Sigmoid colon (tissue), 4 donors: ENCODE results near the gene METTL24.

ENCODE experiments used
- CTCF ChIP-seq, 4 experiments: fragments of 450-650 bp in 3 of 4; fragments of 200-600 bp in 1 of 4; IDR thresholded peaks; one replicate each; pipeline ENCODE4 v1.5.1; 2016 to 2019; ENCODE audit warnings: antibody characterized with exemption in 4 of 4, mild to moderate bottlenecking in 3 of 4, moderate library complexity in 2 of 4
- EP300 ChIP-seq, 4 donors: sonication (generic); formaldehyde crosslinking; IDR thresholded peaks; one replicate each; pipeline ENCODE4 v1.6.1; 2017; ENCODE audit warnings: antibody characterized with exemption in 4 of 4
- POLR2A ChIP-seq, 2 donors: fragments of 450-650 bp; IDR thresholded peaks; one replicate each; pipeline ENCODE4 v1.6.1; 2016; ENCODE audit warnings: antibody characterized with exemption in 2 of 2, mild to moderate bottlenecking in 2 of 2, moderate library complexity in 2 of 2
- POLR2AphosphoS5 ChIP-seq, 4 donors: sonication (generic); formaldehyde crosslinking; IDR thresholded peaks; one replicate each; pipeline ENCODE4 v1.6.1; 2017; ENCODE audit warnings: antibody characterized with exemption in 4 of 4

GRCh38 chr6:110284855-110285254 lies 73.3 kb downstream of the METTL24 start:
- TF ChIP-seq CTCF (IDR thresholded peaks at IDR 0.05) (no peak), POLR2A (IDR thresholded peaks at IDR 0.05) (no peak), POLR2AphosphoS5 (IDR thresholded peaks at IDR 0.05) (no peak), EP300 (IDR thresholded peaks at IDR 0.05) (no peak)
